Hematopoietic multipotent progenitor cell (in vitro differentiated cells): ENCODE measurements around the gene MMP11. TPM values are rescaled to one million over a fixed set of nuclear protein-coding genes. Genes with fewer than 3 reads are reported as not detected.
"Not testable (repeated sequence)": the region's sequence is repeated elsewhere in the genome, so short reads cannot be mapped to it uniquely, and the experiment has no call there.

Experiments
- DNase-seq, 3 donors: peaks; one replicate each; pipeline ENCODE4 v3.0.0-alpha.2; 2011 to 2015; ENCODE audit warnings: low read depth in 2 of 3, low spot score in 2 of 3
- total RNA-seq: library from RNA; depleted of rRNA; stranded (reverse); fragments of >200 nt; gene quantifications from one replicate; pipeline ENCODE4 v1.2.3, GENCODE V29; 2012

Gene MMP11
- 3.2 TPM for total RNA-seq

- peak in 1 of 3 donors; percentile 44 for DNase-seq
These were observed at the start of gene MMP11 for GRCh38 chr22:23772649-23773473. MMP11 (plus strand) TSS chr22:23772849; CDS start chr22:23772871, 22 bp downstream.

GRCh38 chr22:23728108-23728507 lies 44.5 kb upstream of the MMP11 start:
- not testable (repeated sequence) for DNase-seq

GRCh38 chr22:23737696-23738095 lies 35.0 kb upstream of the MMP11 start:
- no peak for DNase-seq

- DNase-seq: no peak
These were observed 30.0 kb upstream of the MMP11 start for GRCh38 chr22:23742505-23743264.

- no peak for DNase-seq
These were observed 29.3 kb upstream of the MMP11 start for GRCh38 chr22:23743303-23743705.

GRCh38 chr22:23744001-23744400 lies 28.6 kb upstream of the MMP11 start:
- DNase-seq: no peak

GRCh38 chr22:23744485-23744884 lies 28.2 kb upstream of the MMP11 start:
- DNase-seq: no peak

- no peak for DNase-seq
These were observed 26.9 kb upstream of the MMP11 start for GRCh38 chr22:23745791-23746190.

- DNase-seq: no peak
These were observed 22.8 kb upstream of the MMP11 start for GRCh38 chr22:23749841-23750301.

- DNase-seq: no peak
These were observed 22.3 kb upstream of the MMP11 start for GRCh38 chr22:23750367-23750713.

GRCh38 chr22:23750714-23751440 lies 21.8 kb upstream of the MMP11 start, which contains the start of gene ZNF70:
ZNF70 (minus strand) TSS chr22:23751112; CDS start chr22:23745140, 5,972 bp downstream.
- peak; percentile 75 to 88 (median 88) for DNase-seq

GRCh38 chr22:23751441-23751996 lies 21.1 kb upstream of the MMP11 start:
- no peak for DNase-seq

- peak in 2 of 3 donors; percentile 49 to 67 for DNase-seq
These were observed 20.5 kb upstream of the MMP11 start for GRCh38 chr22:23752090-23752691.

- DNase-seq: no peak
These were observed 19.9 kb upstream of the MMP11 start for GRCh38 chr22:23752750-23753149.

GRCh38 chr22:23753385-23753784 lies 19.3 kb upstream of the MMP11 start:
- DNase-seq: no peak

- DNase-seq: no peak
These were observed 18.3 kb upstream of the MMP11 start, which contains the start of gene VPREB3 for GRCh38 chr22:23754220-23754919. VPREB3 (minus strand) TSS chr22:23754425; CDS start chr22:23754363, 62 bp downstream.

GRCh38 chr22:23754980-23755636 lies 17.5 kb upstream of the MMP11 start:
- no peak for DNase-seq

- DNase-seq: no peak
These were observed 16.9 kb upstream of the MMP11 start for GRCh38 chr22:23755711-23756110.

- no peak for DNase-seq
These were observed 15.8 kb upstream of the MMP11 start for GRCh38 chr22:23756891-23757290.
